NCI-H1930 (cell line): ENCODE results near the gene CSNK1G1.
"Not testable (repeated sequence)": the region's sequence is repeated elsewhere in the genome, so short reads cannot be mapped to it uniquely, and the experiment has no call there.

Experiments used
- DNase-seq, 2 experiments: peaks; one replicate each; lab custom pipeline; 2025; lab: John Stamatoyannopoulos, UW

CSNK1G1 gene

DNA sequence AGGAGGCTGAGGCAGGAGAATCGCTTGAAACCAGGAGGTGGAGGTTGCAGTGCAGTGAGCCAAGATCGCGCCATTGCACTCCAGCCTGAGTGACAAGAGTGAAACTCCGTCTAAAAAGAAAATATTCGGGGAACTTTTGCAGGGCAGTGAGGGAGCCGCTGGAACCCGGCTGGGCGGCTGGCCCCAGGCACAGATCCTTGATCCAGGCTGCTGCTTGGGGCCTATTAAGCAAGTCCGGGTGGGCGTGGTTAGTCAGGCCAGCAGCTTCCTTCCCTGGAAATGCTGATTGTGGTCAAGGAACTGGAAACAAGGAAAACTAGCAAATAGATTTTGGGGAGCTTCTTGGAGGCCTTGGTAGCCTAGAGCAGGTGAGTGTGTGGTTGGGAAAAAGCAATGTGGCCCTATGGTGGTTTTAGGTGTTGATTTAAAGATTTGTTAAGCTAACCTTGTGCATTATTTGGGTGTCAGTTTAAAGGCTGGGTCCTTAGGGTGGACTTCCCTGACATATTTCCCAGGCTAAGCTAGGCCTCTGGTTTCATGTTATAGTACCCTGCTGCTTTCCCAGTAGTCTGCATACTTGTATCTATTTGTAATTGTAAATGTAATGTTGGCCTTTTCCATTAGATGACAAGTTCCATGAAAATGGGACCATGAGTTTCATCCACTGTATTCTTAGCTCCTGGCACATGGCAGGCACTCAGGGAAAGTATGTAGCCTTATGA is 222.2 kb downstream of the CSNK1G1 start:
- DNase-seq, result no peak

GRCh38 chr15:64132217-64132616 is 223.8 kb downstream of the CSNK1G1 start:
- no peak for DNase-seq

- DNase-seq, result no peak
Measured at GRCh38 chr15:64131547-64131946, 224.4 kb downstream of the CSNK1G1 start.

GRCh38 chr15:64130159-64130558 is 225.8 kb downstream of the CSNK1G1 start:
- DNase-seq, result no peak

DNA sequence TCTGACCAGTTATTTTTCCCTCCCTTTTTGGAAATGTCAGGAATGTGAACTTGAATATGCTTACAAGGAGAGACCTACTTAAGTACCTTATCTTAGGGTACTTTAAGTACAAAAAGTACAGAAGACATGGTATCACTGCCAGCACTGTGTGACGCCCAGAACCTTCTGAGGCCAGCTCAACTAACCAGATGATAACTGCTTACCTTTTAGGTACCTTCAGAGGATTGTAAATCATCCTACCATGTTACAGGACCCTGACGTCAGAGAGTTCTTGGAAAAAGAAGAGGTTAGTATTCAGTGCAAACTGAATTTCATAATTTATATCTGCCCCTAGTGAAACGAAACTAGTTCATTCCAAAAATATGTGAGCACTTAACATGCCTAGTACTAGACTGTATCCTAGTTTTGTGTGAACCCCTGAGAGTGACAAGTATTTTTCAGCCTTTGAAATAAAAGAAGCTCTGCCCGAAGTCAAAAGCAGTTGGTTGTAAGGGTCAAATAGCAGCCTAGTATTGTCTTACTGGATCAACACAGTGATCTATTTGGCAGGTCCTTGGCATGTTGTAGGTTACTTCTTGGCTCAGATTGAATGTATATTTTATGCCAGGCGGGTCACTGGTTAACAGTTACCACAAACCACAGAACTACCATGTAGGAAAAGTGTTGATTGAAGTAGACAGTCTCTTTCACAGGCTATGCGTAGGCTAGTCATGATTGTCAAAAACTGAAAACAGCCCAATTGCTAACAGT is 228.3 kb downstream of the CSNK1G1 start:
- no peak for DNase-seq

DNA sequence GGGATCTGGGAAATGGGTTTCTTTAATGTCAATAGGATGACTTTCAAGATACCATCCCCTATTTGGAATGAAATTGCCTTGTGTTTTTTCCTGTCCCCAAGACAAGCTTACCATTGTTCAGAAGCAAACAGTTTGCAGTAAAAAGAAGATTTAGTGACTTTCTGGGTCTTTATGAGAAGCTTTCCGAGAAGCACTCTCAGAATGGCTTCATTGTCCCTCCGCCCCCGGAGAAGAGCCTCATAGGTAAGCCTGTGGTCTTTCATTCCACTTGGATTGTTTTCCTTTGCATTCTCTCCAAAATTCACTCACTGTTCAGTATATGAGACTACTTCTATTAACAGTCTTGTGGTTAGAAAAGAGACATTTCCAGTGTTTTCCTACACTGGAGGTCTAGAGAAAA is 230.0 kb downstream of the CSNK1G1 start:
- no peak for DNase-seq

DNA sequence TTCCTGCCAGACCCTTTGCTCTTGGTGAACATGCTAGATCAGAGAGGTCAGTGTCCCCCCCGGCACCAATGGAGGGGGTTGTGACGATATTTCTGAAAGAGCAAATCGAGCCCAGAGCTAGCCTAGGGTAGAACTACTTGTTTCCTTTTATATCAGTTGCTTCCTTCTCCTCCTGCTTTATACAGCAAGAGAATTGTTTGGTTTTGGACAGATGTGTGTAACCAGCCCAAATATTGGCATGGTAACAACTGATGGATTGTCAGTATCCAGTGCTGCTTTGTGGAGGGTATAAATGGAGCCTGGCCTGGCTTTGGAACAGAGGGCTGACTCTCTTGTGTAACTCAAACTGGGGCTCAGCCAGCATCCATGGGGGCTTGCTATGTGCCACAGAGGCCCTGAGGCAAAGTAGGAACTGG is 233.0 kb downstream of the CSNK1G1 start:
- no peak for DNase-seq

- DNase-seq, result no peak
Measured at GRCh38 chr15:64122444-64122843, 233.5 kb downstream of the CSNK1G1 start.

- DNase-seq, result no peak
Measured at GRCh38 chr15:64121614-64122013, 234.4 kb downstream of the CSNK1G1 start.

- DNase-seq, result not testable (repeated sequence)
Measured at GRCh38 chr15:64120322-64120721, 235.7 kb downstream of the CSNK1G1 start.

GRCh38 chr15:64117759-64118487 is 238.1 kb downstream of the CSNK1G1 start:
- no peak for DNase-seq
